ENCODE data around the gene TECPR2. TPM values are rescaled to one million over a fixed set of nuclear protein-coding genes. Genes with fewer than 3 reads are reported as not detected.

The TECPR2 gene
- total and polyA plus RNA-seq, 8 donors = 11.6 to 30.1 (median 16.2) TPM

GRCh38 chr14:102484316-102484715 is 121.6 kb downstream of the TECPR2 start:
- H3K9me3 ChIP-seq = no peaks in the 10 kb centered on the region
- TF ChIP-seq, protein P1, sequence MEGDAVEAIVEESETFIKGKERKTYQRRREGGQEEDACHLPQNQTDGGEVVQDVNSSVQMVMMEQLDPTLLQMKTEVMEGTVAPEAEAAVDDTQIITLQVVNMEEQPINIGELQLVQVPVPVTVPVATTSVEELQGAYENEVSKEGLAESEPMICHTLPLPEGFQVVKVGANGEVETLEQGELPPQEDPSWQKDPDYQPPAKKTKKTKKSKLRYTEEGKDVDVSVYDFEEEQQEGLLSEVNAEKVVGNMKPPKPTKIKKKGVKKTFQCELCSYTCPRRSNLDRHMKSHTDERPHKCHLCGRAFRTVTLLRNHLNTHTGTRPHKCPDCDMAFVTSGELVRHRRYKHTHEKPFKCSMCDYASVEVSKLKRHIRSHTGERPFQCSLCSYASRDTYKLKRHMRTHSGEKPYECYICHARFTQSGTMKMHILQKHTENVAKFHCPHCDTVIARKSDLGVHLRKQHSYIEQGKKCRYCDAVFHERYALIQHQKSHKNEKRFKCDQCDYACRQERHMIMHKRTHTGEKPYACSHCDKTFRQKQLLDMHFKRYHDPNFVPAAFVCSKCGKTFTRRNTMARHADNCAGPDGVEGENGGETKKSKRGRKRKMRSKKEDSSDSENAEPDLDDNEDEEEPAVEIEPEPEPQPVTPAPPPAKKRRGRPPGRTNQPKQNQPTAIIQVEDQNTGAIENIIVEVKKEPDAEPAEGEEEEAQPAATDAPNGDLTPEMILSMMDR (IDR thresholded peaks at IDR 0.05) = no peak
- intact Hi-C loops (cut with DNase I) = no loop called here
- DNase-seq (peak in 1 of 4 donors; percentile 31), ATAC-seq (no peak)
- H3K27ac ChIP-seq = no peak overlapping the region
- peaks cover 0 to 7% of the 10 kb centered on the region in 2 donors for H3K36me3 ChIP-seq
- peaks cover 0 to 9% of the 10 kb centered on the region in 2 donors for H3K4me1 ChIP-seq
- H3K4me3 ChIP-seq = no peak overlapping the region
- no peaks in the 10 kb centered on the region for H3K27me3 ChIP-seq

GRCh38 chr14:102485693-102486512 is 123.2 kb downstream of the TECPR2 start:
- TF ChIP-seq, protein P1 (IDR thresholded peaks at IDR 0.05) = no peak
- no peaks in the 10 kb centered on the region for H3K9me3 ChIP-seq
- ATAC-seq (peak; percentile 73), DNase-seq (no peak)
- intact Hi-C loops (cut with DNase I) = no loop called here
- no peaks in the 10 kb centered on the region for H3K4me1 ChIP-seq
- no peak overlapping the region for H3K4me3 ChIP-seq
- peaks cover 0 to 7% of the 10 kb centered on the region in 2 donors for H3K36me3 ChIP-seq
- no peaks in the 10 kb centered on the region for H3K27me3 ChIP-seq
- no peak overlapping the region for H3K27ac ChIP-seq

- TF ChIP-seq, protein P1 (IDR thresholded peaks at IDR 0.05) = no peak
- Histone ChIP-seq H3K27ac (no peak overlapping the region), H3K4me1 (no peaks in the 10 kb centered on the region), H3K36me3 (peaks cover 0 to 7% of the 10 kb centered on the region in 2 donors), H3K4me3 (no peak overlapping the region), H3K9me3 (no peaks in the 10 kb centered on the region), H3K27me3 (no peaks in the 10 kb centered on the region)
- ATAC-seq (peak; percentile 30), DNase-seq (no peak)
- intact Hi-C loops (cut with DNase I) = no loop called here
Observed at GRCh38 chr14:102486513-102487203, 123.9 kb downstream of the TECPR2 start.

DNA sequence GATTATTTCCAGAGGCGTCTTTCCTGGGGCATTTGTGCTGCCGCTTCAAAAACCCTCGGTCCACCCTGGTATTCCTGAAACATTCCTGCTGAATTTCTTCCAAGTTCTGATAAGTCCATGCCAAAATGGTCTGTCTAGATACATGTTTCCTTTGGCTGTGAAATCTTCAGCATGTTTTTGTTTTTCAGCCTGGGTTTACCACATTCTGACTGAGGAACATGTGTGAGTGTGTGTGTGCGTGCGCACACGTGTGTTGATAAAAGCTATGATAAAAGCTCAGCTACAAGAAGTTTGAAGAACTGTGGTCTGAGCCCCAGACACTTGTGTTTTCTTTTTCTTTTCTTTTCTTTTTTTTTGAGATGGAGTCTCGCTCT is 124.5 kb downstream of the TECPR2 start:
- intact Hi-C loops (cut with DNase I) = no loop called here
- DNase-seq (peak in 1 of 4 donors; percentile 53), ATAC-seq (no peak)
- Histone ChIP-seq H3K4me1 (no peaks in the 10 kb centered on the region), H3K36me3 (peaks cover 0 to 2% of the 10 kb centered on the region in 2 donors), H3K27me3 (no peaks in the 10 kb centered on the region), H3K9me3 (no peaks in the 10 kb centered on the region), H3K27ac (no peak overlapping the region), H3K4me3 (no peak overlapping the region)
- TF ChIP-seq, protein P1 (IDR thresholded peaks at IDR 0.05) = no peak

GRCh38 chr14:102490456-102490855 is 127.7 kb downstream of the TECPR2 start:
- TF ChIP-seq, protein P1 (IDR thresholded peaks at IDR 0.05) = no peak
- H3K36me3 ChIP-seq = peaks cover 0 to 10% of the 10 kb centered on the region in 2 donors
- DNase-seq (peak in 1 of 4 donors; percentile 59), ATAC-seq (no peak)
- intact Hi-C loops (cut with DNase I) = no loop called here
- no peaks in the 10 kb centered on the region for H3K9me3 ChIP-seq
- no peak overlapping the region for H3K4me3 ChIP-seq
- H3K27ac ChIP-seq = no peak overlapping the region
- no peaks in the 10 kb centered on the region for H3K27me3 ChIP-seq
- no peaks in the 10 kb centered on the region for H3K4me1 ChIP-seq
